GM12892 (cell line): Measurements from ENCODE around the gene KEL.

Source experiments
- DNase-seq: peaks from one replicate; pipeline ENCODE4 v3.0.0; 2011; ENCODE audit not compliant: insufficient read length
- FAIRE-seq: peaks from 2 replicates; lab custom pipeline; 2011; peaks lifted over from hg19 to GRCh38; lab: Jason Lieb, UNC
- POLR2A ChIP-seq: IDR thresholded peaks from 2 replicates; pipeline ENCODE4 v1.6.1; 2011; ENCODE audit warnings: low read depth, low read length, control low read depth
- POLR2AphosphoS5 ChIP-seq: IDR thresholded peaks from 2 replicates; pipeline ENCODE4 v1.6.1; 2011; ENCODE audit warnings: low read depth, low read length, control low read depth
- TAF1 ChIP-seq: IDR thresholded peaks from 2 replicates; pipeline ENCODE4 v1.6.1; 2011; ENCODE audit warnings: low read depth, mild to moderate bottlenecking, control low read depth, low read length, borderline replicate concordance

The KEL gene

DNA sequence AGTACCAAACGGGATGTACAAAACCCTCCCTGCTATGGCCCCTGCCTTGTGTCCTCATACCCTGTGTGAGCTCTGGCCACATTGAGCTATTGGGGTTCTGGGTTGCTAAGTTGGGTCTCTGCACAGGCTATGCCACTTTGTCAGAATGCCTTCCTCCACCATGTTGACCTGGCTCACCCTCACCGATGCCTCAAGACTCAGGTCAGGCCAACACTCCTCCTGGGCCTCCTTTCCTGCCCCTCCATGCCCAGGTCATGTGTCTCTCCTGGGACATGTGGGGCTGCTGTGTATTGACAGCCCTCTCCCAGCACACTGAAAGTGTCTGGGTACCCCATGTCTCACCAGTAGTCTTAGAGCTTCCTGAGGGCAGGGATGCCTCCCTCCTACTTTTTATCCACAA lies 43.3 kb downstream of the KEL start:
- DNase-seq = no peak
- TF ChIP-seq POLR2A = no peak
- no peak for TF ChIP-seq POLR2AphosphoS5
- FAIRE-seq = no peak

DNA sequence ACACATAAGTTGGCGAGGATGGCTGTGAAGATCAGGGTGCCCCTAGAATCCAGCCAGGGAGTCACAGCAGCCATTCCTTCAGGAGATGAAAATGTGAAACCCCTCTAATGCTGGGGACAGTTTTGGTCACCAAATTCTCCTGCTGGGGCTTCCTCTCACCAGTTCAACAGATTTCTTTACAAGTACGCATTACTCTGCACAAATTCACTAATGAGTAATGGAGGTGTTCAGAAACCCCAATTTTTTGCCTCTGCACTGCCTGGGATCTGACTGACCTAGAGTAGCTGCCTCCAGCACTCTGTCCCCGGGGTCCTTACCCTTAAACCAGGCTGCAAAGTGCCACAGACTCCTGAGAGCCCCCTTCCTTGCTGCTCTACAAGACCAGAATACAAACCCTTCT lies 44.7 kb downstream of the KEL start:
- FAIRE-seq = no peak
- DNase-seq = no peak
- TF ChIP-seq POLR2AphosphoS5 (no peak), POLR2A (no peak), TAF1 (no peak)

DNA sequence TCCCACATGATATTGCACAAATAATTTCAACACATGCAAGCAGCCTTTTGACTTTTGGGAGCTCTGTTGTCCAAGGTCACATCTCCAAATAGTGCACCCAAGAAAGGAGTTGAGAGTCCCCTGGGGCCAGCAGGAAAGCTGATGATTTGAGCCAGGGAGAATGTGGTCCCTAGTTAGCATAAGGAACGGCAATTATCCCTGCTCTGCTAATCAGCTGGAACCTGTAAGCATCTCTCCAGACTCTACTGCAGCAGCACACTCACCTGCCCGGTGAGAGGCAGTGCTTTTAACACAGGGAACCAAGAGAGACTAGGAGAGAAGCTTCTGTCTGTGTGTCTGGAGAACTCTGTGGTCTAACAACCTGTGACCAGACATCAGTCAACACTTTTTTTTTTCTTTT lies 45.7 kb downstream of the KEL start:
- DNase-seq (no peak), FAIRE-seq (no peak)
- no peak for TF ChIP-seq TAF1
- no peak for TF ChIP-seq POLR2AphosphoS5
- TF ChIP-seq POLR2A = no peak

DNA sequence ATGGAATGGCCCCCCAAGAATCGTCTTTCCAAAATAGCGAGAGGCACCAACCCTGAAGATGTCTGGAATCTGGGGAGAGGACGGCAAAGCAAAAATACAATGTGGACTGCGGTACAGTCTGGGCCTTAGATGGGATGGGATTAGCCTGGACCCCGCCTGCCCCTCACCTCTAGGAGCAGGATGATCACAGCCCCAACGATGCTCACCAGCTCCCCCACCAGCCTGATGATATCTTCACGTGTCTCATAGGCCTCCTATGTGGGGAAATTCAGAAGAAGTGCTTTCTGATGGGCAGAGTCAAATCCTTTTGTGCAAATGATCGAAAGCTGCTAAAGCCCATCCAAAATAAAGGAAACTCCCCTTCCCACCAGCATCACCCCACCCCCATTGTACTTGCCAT lies 46.8 kb downstream of the KEL start:
- FAIRE-seq (no peak), DNase-seq (no peak)
- TF ChIP-seq TAF1 = no peak
- no peak for TF ChIP-seq POLR2AphosphoS5
- no peak for TF ChIP-seq POLR2A

DNA sequence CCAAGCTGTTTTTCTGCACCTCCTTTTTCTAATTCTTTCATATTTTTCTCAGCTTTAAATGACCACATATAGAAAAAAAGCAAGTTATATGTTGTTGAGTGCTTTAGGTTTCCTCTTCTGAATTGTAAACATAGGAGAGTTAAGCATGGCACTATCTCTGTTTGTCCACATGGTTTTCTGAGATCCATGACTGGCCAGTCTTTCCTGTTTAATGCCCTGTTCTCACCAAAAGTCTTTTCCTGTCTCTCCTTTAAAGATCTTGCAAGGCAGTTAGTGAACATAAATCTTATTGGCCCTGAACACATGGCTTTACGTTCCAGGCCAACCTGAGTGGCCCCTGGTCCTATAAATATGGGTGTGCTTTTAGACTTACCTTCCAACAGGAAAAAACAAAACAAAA lies 48.0 kb downstream of the KEL start:
- no peak for DNase-seq
- TF ChIP-seq POLR2A = no peak
- no peak for TF ChIP-seq POLR2AphosphoS5
- TF ChIP-seq TAF1 = no peak
- no peak for FAIRE-seq

DNA sequence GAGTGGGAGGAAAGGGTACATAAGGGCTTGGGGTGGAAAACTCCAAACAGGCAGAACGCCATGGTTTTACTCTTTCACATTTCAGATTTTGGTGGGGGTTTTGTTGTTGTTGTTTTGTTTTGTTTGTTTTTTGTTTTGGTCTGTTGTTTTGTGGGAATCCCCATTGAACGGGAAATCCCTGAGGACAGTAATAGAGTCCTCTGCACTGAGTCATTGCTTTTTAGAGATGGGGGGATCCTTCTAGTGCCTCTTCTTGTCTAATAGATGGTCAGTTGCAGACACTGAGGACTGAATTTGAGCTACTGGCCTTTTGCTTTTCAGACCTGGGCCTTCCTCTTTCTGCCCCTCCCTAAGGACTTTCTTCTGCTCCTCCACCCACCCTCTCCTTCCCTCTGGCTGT lies 48.6 kb downstream of the KEL start:
- FAIRE-seq = no peak
- no peak for TF ChIP-seq TAF1
- TF ChIP-seq POLR2A = no peak
- TF ChIP-seq POLR2AphosphoS5 = no peak

DNA sequence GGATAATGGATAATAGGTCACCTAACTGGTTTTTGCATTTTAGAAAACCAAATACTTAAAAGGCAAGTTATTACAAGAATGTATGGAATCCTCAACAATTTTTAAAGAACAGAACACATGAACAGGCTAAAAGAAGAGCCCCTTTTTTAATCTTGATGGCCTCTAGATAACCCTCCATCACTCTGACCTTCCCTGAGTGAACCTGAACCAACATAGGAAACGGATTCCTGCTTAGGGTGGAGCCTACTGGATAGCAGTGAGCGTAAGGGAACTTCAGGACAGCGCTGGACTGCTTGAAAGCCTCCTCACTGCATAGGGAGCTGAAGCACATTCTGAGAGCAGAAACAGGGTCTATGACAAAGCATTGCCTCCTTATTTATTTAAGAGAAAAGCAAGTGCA lies 49.1 kb downstream of the KEL start:
- DNase-seq = no peak
- TF ChIP-seq POLR2AphosphoS5 (no peak), POLR2A (no peak), TAF1 (no peak)
- FAIRE-seq = no peak

More for the DNA sequence above, 48.6 kb downstream of the KEL start:
- DNase-seq = no peak

DNA sequence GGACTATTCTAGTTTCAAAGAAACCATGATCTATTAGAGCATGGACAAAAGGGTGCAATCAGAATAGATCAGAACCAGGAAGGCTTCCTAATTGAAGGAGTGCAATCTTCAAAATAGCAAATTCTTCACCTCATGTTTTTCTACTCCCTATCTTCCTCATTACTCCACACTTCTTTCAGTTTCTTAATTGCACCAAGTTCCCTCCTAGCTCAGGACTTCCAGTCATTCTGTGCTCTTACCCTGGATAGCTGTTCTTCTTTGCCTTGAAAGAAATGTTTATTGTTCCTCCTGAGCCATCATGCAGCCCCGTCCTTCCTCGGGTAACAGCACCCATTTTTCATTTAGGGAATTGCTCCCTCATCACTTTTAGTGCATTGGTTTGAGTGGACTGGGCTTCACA lies 51.7 kb downstream of the KEL start:
- no peak for DNase-seq
- TF ChIP-seq TAF1 (no peak), POLR2AphosphoS5 (no peak), POLR2A (no peak)
- FAIRE-seq = no peak

DNA sequence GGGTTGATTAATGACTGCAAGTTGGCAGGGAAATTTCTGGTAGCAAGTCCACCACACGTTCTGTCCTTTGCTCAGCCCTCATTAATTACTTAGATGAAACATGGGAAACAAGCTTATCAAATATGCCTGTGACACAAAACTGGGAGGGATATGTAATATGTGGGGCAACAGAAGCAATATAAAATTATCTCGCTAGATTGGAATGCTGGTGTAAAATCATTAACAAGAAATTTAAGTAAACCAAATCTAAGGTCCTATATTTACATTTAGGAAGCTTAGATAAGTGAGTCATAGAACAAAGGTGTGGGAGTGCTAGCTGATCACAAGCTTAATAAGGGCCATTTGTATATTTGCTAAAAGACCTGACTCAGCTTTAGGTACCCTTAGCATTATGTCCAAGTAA lies 52.1 kb downstream of the KEL start:
- DNase-seq = no peak
- no peak for FAIRE-seq
- TF ChIP-seq TAF1 (no peak), POLR2A (no peak), POLR2AphosphoS5 (no peak)

DNA sequence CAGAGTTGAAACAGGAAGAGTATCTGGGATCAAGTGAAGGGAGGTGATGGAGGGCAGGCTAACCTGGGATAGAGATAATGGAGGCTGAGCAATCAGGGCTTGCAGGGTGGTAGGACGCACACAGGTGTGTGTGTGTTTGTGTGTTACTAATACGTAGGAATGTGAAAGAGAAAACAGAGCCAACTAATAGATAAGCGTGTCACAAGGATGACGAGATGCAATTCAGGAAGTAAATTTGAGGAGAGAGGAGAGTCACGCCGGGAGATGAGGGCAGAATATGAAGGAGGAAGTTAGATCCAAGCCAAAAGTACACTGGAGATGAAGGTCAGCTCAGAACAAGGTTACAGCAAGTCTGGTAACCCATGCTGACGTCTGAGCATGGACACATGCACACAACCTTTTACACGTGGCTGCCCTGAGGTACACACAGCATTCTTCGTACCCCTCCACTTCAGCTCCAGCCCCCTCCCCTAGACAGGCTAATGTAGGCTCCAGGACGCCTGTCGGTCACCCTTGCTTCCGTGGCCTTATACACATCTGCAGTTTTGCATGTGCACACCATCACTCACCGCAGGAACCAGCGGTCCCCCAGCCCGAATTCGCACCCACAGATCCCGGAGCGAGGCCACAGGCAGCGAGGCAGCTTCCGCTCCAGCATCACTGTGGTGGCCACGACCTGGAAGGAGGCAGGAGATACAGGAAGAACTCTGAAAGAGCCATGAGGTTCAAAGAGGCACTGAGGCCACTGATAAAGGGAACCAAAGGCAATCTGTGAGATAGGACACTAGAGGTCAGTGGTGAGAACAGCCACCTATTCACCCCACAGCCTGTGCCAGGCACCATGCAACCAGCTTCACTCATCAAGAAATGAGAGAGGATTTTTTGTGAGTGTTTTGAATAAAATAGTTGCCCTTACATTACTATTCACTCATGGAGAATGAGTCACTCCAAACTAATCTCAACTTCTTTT lies 53.0 kb downstream of the KEL start:
- DNase-seq (no peak), FAIRE-seq (no peak)

DNA sequence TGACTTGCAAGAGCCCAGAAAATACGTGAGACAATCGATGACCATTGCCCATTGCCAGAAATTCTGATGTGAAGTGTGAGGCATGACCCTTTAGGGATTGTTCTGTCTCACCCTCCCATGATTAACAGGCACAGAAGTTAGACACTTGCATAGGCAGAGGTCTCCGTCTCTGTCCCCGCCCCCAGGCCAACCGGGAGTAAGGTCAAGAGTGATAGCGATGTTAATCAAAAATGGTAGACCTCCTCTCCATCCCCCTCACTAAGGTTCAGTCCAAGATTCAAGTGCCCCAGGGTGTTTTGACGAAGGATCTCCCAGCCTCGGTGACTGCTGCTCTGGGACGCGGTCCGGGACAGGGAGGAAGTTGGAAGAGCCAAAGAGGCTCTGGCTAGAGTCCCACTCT lies 53.9 kb downstream of the KEL start:
- DNase-seq (no peak), FAIRE-seq (no peak)

More for the DNA sequence above, 53.0 kb downstream of the KEL start:
- no peak for TF ChIP-seq TAF1

DNA sequence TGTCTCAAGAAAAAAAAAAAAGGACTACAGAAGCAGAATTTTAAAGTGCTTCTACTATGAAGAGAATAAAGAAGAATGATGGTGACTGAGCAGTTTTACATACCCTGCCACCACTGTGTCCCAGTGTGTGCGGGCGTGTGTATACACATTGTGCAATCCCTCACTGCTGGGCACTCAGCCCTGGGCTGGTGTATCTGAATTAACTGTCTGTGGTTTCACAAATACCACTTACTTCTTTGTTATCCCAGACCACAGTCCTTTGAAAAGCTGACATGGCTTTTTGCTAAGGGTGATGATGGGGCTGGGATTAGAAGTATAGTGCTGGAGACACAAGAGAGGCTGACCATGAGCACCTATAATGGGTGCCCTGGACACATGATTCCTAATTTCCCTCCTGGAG lies 55.5 kb downstream of the KEL start:
- DNase-seq (no peak), FAIRE-seq (no peak)
- TF ChIP-seq TAF1 = no peak
- TF ChIP-seq POLR2A = no peak
- TF ChIP-seq POLR2AphosphoS5 = no peak

More for the DNA sequence above, 53.9 kb downstream of the KEL start:
- TF ChIP-seq POLR2A (no peak), POLR2AphosphoS5 (no peak), TAF1 (no peak)
